CD4-positive, CD25-positive, alpha-beta regulatory T cell (primary cell): ENCODE results near the gene RAB37. TPM values are rescaled to one million over a fixed set of nuclear protein-coding genes. Genes with fewer than 3 reads are reported as not detected.

Source experiments
- ATAC-seq, 2 donors: fragments of 150-1000 bp; cut with Tn5 transposase; one replicate each; pipeline ENCODE4 v1.10.0; 2021; ENCODE audit warnings: low read depth in 2 of 2, moderate number of reproducible peaks in 2 of 2, moderate library complexity in 1 of 2
- DNase-seq, 3 donors: peaks; one replicate each; pipeline versions ENCODE4 v3.0.0 to v3.0.0-alpha.2; 2012 to 2022; ENCODE audit warnings: mixed read lengths in 1 of 3
- H3K27ac ChIP-seq: one replicate; pipeline ENCODE4 v1.7.0; 2013; ENCODE audit warnings: mild to moderate bottlenecking, low read length; ENCODE audit not compliant: insufficient read depth, poor library complexity, severe bottlenecking
- H3K27me3 ChIP-seq: one replicate; pipeline ENCODE4 v1.7.0; 2013; ENCODE audit warnings: low read length; ENCODE audit not compliant: control insufficient read depth, insufficient read depth
- H3K36me3 ChIP-seq: one replicate; pipeline ENCODE4 v1.7.0; 2013; ENCODE audit warnings: mild to moderate bottlenecking, low read length, moderate library complexity; ENCODE audit not compliant: control insufficient read depth, insufficient read depth
- H3K4me1 ChIP-seq: 2 replicates; pipeline ENCODE4 v1.7.0; 2013; ENCODE audit warnings: mild to moderate bottlenecking, low read length; ENCODE audit not compliant: insufficient read depth, control insufficient read depth, poor library complexity, severe bottlenecking
- H3K4me3 ChIP-seq: one replicate; pipeline ENCODE4 v1.7.0; 2013; ENCODE audit warnings: low read depth, mild to moderate bottlenecking, low read length, moderate library complexity
- H3K9me3 ChIP-seq, 2 experiments: 1 replicate in 1 of 2; 2 replicates in 1 of 2; pipeline ENCODE4 v1.7.0; 2013; ENCODE audit warnings: low read length in 2 of 2, mild to moderate bottlenecking in 1 of 2, moderate library complexity in 1 of 2; ENCODE audit not compliant: control insufficient read depth in 2 of 2
- H3K27ac Mint-ChIP-seq, 3 donors: one replicate each; pipeline ENCODE4 v1.8.0; 2020 to 2022; ENCODE audit warnings: mild to moderate bottlenecking in 3 of 3, mixed read lengths in 3 of 3, moderate library complexity in 2 of 3
- H3K27me3 Mint-ChIP-seq: one replicate; pipeline ENCODE4 v1.8.0; 2022; ENCODE audit warnings: mild to moderate bottlenecking, mixed read lengths
- H3K36me3 Mint-ChIP-seq: one replicate; pipeline ENCODE4 v1.8.0; 2020; ENCODE audit warnings: mixed read lengths
- H3K4me1 Mint-ChIP-seq, 4 donors: one replicate each; pipeline ENCODE4 v1.8.0; 2020 to 2022; ENCODE audit warnings: mixed read lengths in 4 of 4, mild to moderate bottlenecking in 1 of 4
- H3K4me3 Mint-ChIP-seq, 4 donors: one replicate each; pipeline ENCODE4 v1.8.0; 2020 to 2022; ENCODE audit warnings: mild to moderate bottlenecking in 4 of 4, mixed read lengths in 4 of 4, moderate library complexity in 3 of 4
- H3K9me3 Mint-ChIP-seq, 7 donors: one replicate each; pipeline ENCODE4 v1.8.0; 2020 to 2022; ENCODE audit warnings: mixed read lengths in 7 of 7, mild to moderate bottlenecking in 3 of 7, moderate library complexity in 2 of 7
- polyA plus RNA-seq, 4 donors: library from polyadenylated mRNA; unstranded; fragments of 300-500 nt; fragmentation: Illumina TruSeq; gene quantifications; one replicate each; pipeline ENCODE4 v1.2.3, GENCODE V29; 2021
- total RNA-seq: library from RNA; stranded (reverse); gene quantifications from one replicate; pipeline ENCODE4 v1.2.3, GENCODE V29; 2022

RAB37 gene
- total and polyA plus RNA-seq, 5 donors from 2014 or later: 75.6 to 159 (median 89.3) TPM

- no peak for ATAC-seq
- H3K27ac Mint-ChIP-seq: peak overlapping the region; percentile 95 to 99 (median 98)
- H3K9me3 Mint-ChIP-seq: peaks cover 0 to 2% (median 0%) of the 10 kb centered on the region in 7 donors
- H3K36me3 ChIP-seq: peaks cover 11% of the 10 kb centered on the region
- H3K36me3 Mint-ChIP-seq: peaks cover 33% of the 10 kb centered on the region
- H3K27me3 Mint-ChIP-seq: no peaks in the 10 kb centered on the region
- peak overlapping the region; percentile 91 to 99 (median 98) for H3K4me3 Mint-ChIP-seq
- peaks cover 80% of the 10 kb centered on the region for H3K4me1 ChIP-seq
- DNase-seq: no peak
- peak overlapping the region; percentile 86 for H3K4me3 ChIP-seq
- H3K27ac ChIP-seq: peak overlapping the region; percentile 47
- no peaks in the 10 kb centered on the region for H3K9me3 ChIP-seq
- no peaks in the 10 kb centered on the region for H3K27me3 ChIP-seq
- H3K4me1 Mint-ChIP-seq: peaks cover 10 to 73% (median 46%) of the 10 kb centered on the region in 4 donors
Measured at GRCh38 chr17:74752822-74753401, 15.9 kb downstream of the RAB37 start.

DNA sequence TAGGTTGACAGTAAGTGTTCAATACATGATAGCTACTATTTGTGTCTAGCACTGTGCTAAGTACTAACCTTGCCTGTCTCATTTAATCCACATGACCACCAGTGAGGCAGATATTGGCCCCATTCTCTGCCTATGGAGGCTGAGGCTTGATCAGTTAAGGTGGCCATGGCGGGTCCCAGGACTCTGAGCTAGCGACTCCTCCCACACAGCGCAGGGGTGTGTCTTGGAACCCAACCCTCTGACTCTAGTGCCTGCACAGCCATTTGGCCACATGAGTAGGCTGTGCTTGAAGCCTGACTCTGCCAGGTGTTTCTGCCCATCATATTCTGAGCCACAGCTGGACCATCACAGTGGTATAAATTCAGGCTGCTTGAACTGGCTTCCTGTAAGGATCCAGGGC, 17.8 kb downstream of the RAB37 start:
- Histone ChIP-seq H3K4me3 (peak overlapping the region; percentile 48), H3K27me3 (no peaks in the 10 kb centered on the region), H3K27ac (peak overlapping the region; percentile 29), H3K36me3 (peaks cover 11% of the 10 kb centered on the region), H3K9me3 (no peaks in the 10 kb centered on the region), H3K4me1 (peaks cover 97% of the 10 kb centered on the region)
- H3K9me3 Mint-ChIP-seq: peaks cover 0 to 2% (median 0%) of the 10 kb centered on the region in 7 donors
- peak overlapping the region; percentile 68 to 99 (median 92) for H3K4me3 Mint-ChIP-seq
- H3K27me3 Mint-ChIP-seq: no peaks in the 10 kb centered on the region
- peaks cover 29% of the 10 kb centered on the region for H3K36me3 Mint-ChIP-seq
- no peak for ATAC-seq
- peak overlapping the region; percentile 83 to 99 (median 98) for H3K27ac Mint-ChIP-seq
- peaks cover 10 to 92% (median 59%) of the 10 kb centered on the region in 4 donors for H3K4me1 Mint-ChIP-seq
- no peak for DNase-seq

- peaks cover 29% of the 10 kb centered on the region for H3K36me3 Mint-ChIP-seq
- ATAC-seq (no peak), DNase-seq (no peak)
- H3K27me3 ChIP-seq: no peaks in the 10 kb centered on the region
- peaks cover 99% of the 10 kb centered on the region for H3K4me1 ChIP-seq
- H3K9me3 ChIP-seq: no peaks in the 10 kb centered on the region
- H3K36me3 ChIP-seq: peaks cover 11% of the 10 kb centered on the region
- H3K4me3 Mint-ChIP-seq: peak overlapping the region in 3 of 4 donors; percentile 87 to 99 (median 98)
- H3K4me3 ChIP-seq: peak overlapping the region; percentile 48
- H3K4me1 Mint-ChIP-seq: peaks cover 10 to 97% (median 60%) of the 10 kb centered on the region in 4 donors
- peaks cover 0 to 2% (median 0%) of the 10 kb centered on the region in 7 donors for H3K9me3 Mint-ChIP-seq
- H3K27ac Mint-ChIP-seq: peak overlapping the region; percentile 38 to 98 (median 83)
- H3K27me3 Mint-ChIP-seq: no peaks in the 10 kb centered on the region
- H3K27ac ChIP-seq: peak overlapping the region; percentile 29
Measured at GRCh38 chr17:74755533-74755932, 18.5 kb downstream of the RAB37 start.

DNA sequence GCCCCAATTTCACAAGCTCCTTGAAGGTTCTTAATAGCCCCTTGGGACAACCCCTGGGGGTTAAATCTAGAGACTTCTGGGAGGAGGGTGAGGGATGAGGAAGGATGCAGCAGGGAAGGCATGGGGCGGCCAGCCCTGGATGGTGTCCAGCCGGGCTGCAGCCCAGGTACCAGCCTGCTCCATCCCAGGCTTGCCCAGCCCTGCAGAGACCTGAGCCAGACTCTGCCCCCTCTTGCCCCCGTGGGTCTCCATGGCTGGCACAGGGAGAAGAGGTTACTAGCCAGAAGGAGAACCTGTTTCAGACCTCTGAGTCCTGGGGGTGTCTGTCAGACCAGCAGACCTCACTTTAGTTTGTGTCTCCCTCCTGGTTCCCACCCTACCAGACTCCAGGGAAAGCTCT, 19.8 kb downstream of the RAB37 start:
- DNase-seq: no peak
- H3K27ac Mint-ChIP-seq: peak overlapping the region; percentile 80 to 90 (median 88)
- H3K27ac ChIP-seq: peak overlapping the region; percentile 68
- H3K27me3 Mint-ChIP-seq: no peaks in the 10 kb centered on the region
- H3K4me1 ChIP-seq: peaks cover 100% of the 10 kb centered on the region
- peaks cover 19% of the 10 kb centered on the region for H3K36me3 Mint-ChIP-seq
- H3K4me3 Mint-ChIP-seq: peak overlapping the region; percentile 61 to 76 (median 61)
- H3K27me3 ChIP-seq: no peaks in the 10 kb centered on the region
- no peaks in the 10 kb centered on the region for H3K9me3 Mint-ChIP-seq
- H3K4me3 ChIP-seq: peak overlapping the region; percentile 53
- peaks cover 10 to 98% (median 48%) of the 10 kb centered on the region in 4 donors for H3K4me1 Mint-ChIP-seq
- peaks cover 12% of the 10 kb centered on the region for H3K36me3 ChIP-seq
- no peak for ATAC-seq
- no peaks in the 10 kb centered on the region for H3K9me3 ChIP-seq

DNA sequence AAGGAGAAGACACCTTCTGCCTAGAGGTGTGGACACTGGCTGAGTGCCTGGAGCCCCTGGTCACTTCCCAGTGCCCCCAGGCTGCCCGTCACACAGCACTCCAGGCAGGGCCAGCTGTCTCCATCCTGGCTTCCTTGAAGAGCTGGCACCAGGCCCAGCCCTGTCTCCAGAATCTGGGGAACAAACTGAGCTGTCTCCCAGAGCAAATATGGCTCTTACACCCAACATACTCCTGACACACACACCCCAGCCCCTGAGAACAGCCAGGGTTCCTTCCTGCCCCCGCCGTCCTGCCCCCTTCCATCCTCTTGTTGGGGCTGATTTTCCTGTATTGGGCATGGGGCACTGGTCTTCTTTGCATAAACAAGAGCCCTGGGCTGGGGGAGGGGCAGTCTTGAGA, 20.4 kb downstream of the RAB37 start:
- no peak overlapping the region for H3K4me3 ChIP-seq
- Mint-ChIP-seq H3K36me3 (peaks cover 17% of the 10 kb centered on the region), H3K4me3 (peak overlapping the region; percentile 43 to 85 (median 69))

DNA sequence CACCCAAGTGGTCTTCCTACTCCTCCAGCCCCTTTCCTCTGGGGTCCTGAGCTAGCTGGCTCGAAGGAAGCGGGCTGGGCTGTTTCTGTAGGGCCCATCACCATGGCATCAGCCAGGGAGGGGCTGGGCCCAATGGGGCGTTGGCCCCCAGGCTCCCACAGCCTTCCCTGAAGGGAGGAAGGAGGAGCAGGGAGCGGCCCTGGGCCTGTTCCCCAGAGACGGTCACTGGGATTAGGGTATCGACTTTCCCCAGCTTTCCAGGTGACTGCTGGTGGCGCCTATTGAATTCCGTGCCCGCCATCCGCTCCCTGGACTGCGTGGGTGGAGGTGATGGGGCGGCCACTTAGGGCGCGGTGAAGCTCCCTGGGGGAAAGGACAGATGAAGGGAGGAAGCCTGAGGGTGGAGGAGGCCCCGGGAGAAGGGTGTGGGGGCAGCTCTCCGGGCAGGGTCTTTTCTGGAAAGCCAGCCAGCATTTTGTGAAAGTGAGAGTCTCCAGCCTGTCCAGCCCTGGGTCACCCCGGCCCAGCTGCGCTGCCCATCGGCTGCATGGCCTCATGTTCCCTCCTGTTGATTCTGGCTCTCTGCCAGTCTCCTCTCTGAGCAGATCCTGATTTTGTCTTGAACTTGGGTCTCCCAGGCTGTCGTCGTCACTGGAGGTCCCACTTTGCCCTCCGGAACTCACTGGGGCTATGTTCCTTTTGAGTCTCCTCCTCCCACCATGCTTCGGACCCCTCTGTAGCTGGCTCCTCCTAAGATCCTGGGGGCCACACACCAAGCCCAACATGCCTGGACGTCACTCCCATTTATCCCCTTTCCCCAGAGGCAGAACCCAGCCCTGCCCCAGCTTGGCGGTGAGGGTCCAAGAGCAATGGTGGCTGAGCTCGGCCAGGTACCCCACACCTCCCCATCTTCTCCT, 21.1 kb downstream of the RAB37 start:
- DNase-seq (no peak), ATAC-seq (no peak)
- Mint-ChIP-seq H3K27ac (peak overlapping the region; percentile 88 to 94 (median 88)), H3K27me3 (no peaks in the 10 kb centered on the region), H3K36me3 (peaks cover 10% of the 10 kb centered on the region), H3K9me3 (no peaks in the 10 kb centered on the region), H3K4me3 (peak overlapping the region; percentile 82 to 88 (median 86)), H3K4me1 (peaks cover 4 to 93% (median 37%) of the 10 kb centered on the region in 4 donors)
- H3K9me3 ChIP-seq: no peaks in the 10 kb centered on the region
- peaks cover 93% of the 10 kb centered on the region for H3K4me1 ChIP-seq
- peaks cover 16% of the 10 kb centered on the region for H3K36me3 ChIP-seq
- peak overlapping the region; percentile 43 for H3K4me3 ChIP-seq
- H3K27me3 ChIP-seq: no peaks in the 10 kb centered on the region
- H3K27ac ChIP-seq: peak overlapping the region; percentile 68

More for the DNA sequence above, 20.4 kb downstream of the RAB37 start:
- Histone ChIP-seq H3K4me1 (peaks cover 96% of the 10 kb centered on the region), H3K36me3 (peaks cover 14% of the 10 kb centered on the region), H3K27ac (peak overlapping the region; percentile 68), H3K27me3 (no peaks in the 10 kb centered on the region), H3K9me3 (no peaks in the 10 kb centered on the region)
- no peak for ATAC-seq
- H3K4me1 Mint-ChIP-seq: peaks cover 8 to 93% (median 43%) of the 10 kb centered on the region in 4 donors
- H3K9me3 Mint-ChIP-seq: no peaks in the 10 kb centered on the region
- H3K27me3 Mint-ChIP-seq: no peaks in the 10 kb centered on the region
- DNase-seq: no peak
- H3K27ac Mint-ChIP-seq: peak overlapping the region; percentile 25 to 94 (median 80)

GRCh38 chr17:74758848-74759168, 21.8 kb downstream of the RAB37 start:
- Mint-ChIP-seq H3K9me3 (no peaks in the 10 kb centered on the region), H3K4me3 (peak overlapping the region; percentile 82 to 88 (median 86)), H3K4me1 (peaks cover 4 to 88% (median 32%) of the 10 kb centered on the region in 4 donors), H3K36me3 (peaks cover 7% of the 10 kb centered on the region), H3K27me3 (no peaks in the 10 kb centered on the region), H3K27ac (peak overlapping the region; percentile 56 to 88 (median 88))
- Histone ChIP-seq H3K36me3 (peaks cover 20% of the 10 kb centered on the region), H3K4me1 (peaks cover 90% of the 10 kb centered on the region), H3K4me3 (peak overlapping the region; percentile 59), H3K27me3 (no peaks in the 10 kb centered on the region), H3K9me3 (no peaks in the 10 kb centered on the region), H3K27ac (peak overlapping the region; percentile 68)
- peak in 1 of 2 donors; percentile 7 for ATAC-seq
- DNase-seq: no peak
